ENCODE measurements around the gene OR5H15. TPM values are rescaled to one million over a fixed set of nuclear protein-coding genes. Genes with fewer than 3 reads are reported as not detected.

OR5H15 gene
- total and polyA plus RNA-seq, 2 donors from 2014 or later = not detected

Other genes with a start within 250 kb of the OR5H15 start
- gene RIOX2, start 194.3 kb upstream of the OR5H15 start, total RNA-seq = 26.7 TPM
- 19.8 TPM for gene RIOX2, start 194.3 kb upstream of the OR5H15 start, polyA plus RNA-seq (ENCODE audit: insufficient read depth, low read depth, low replicate concordance)
- gene GABRR3, start 131.4 kb upstream of the OR5H15 start, total RNA-seq = not detected
- gene GABRR3, start 131.4 kb upstream of the OR5H15 start, polyA plus RNA-seq (ENCODE audit: insufficient read depth, low read depth, low replicate concordance) = not detected
- gene OR5AC2, start 79.5 kb upstream of the OR5H15 start, total RNA-seq = not detected
- not detected for gene OR5AC2, start 79.5 kb upstream of the OR5H15 start, polyA plus RNA-seq (ENCODE audit: insufficient read depth, low read depth, low replicate concordance)
- gene OR5H1, start 36.0 kb upstream of the OR5H15 start, total RNA-seq = not detected
- not detected for gene OR5H1, start 36.0 kb upstream of the OR5H15 start, polyA plus RNA-seq (ENCODE audit: insufficient read depth, low read depth, low replicate concordance)
- not detected for gene OR5H14, start 19.2 kb upstream of the OR5H15 start, total RNA-seq
- gene OR5H14, start 19.2 kb upstream of the OR5H15 start, polyA plus RNA-seq (ENCODE audit: insufficient read depth, low read depth, low replicate concordance) = not detected
- gene OR5H6, start 97.5 kb downstream of the OR5H15 start, total RNA-seq = not detected
- gene OR5H6, start 97.5 kb downstream of the OR5H15 start, polyA plus RNA-seq (ENCODE audit: insufficient read depth, low read depth, low replicate concordance) = not detected
- not detected for gene OR5H2, start 115.8 kb downstream of the OR5H15 start, total RNA-seq
- not detected for gene OR5H2, start 115.8 kb downstream of the OR5H15 start, polyA plus RNA-seq (ENCODE audit: insufficient read depth, low read depth, low replicate concordance)
- gene OR5K4, start 187.2 kb downstream of the OR5H15 start, total RNA-seq = not detected
- not detected for gene OR5K4, start 187.2 kb downstream of the OR5H15 start, polyA plus RNA-seq (ENCODE audit: insufficient read depth, low read depth, low replicate concordance)
- gene OR5K3, start 224.0 kb downstream of the OR5H15 start, total RNA-seq = not detected
- gene OR5K3, start 224.0 kb downstream of the OR5H15 start, polyA plus RNA-seq (ENCODE audit: insufficient read depth, low read depth, low replicate concordance) = not detected

Measured in kidney (tissue), 2 donors.